DOHH2 (cell line): ENCODE data around the gene C3AR1.
"Not testable (repeated sequence)": the region's sequence is repeated elsewhere in the genome, so short reads cannot be mapped to it uniquely, and the experiment has no call there.

Source experiments
- EZH2phosphoT487 ChIP-seq: fragments of 200-600 bp; sonication (generic); IDR thresholded peaks from 2 replicates; pipeline ENCODE4 v1.6.1; 2017; ENCODE audit warnings: borderline replicate concordance, mild to moderate bottlenecking, antibody characterized with exemption, low read length, moderate library complexity, mixed read lengths
- TF ChIP-seq, protein P1 (sequence below): fragments of 200-600 bp; sonication (generic); IDR thresholded peaks from one replicate; pipeline ENCODE4 v1.5.1; 2014; ENCODE audit warnings: antibody characterized with exemption, mild to moderate bottlenecking, low read depth, low read length; ENCODE audit not compliant: poor library complexity, severe bottlenecking

DNA sequence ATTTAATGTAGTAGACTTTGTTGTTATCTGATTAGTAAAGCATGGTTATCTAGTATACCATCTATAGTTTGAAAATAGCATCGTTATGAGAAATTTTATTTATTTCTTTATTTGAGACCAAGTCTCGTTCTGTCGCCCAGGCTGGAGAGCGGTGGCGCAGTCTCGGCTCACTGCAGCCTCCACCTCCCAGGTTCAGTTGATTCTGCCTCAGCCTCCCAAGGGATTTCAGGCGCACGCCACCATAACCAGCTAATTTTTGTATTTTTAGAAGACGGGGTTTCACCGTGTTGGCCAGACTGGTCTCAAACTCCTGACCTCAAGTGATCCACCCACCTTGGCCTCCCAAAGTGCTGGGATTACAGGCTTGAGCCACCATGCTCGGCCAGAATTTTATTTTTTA, 23.1 kb upstream of the C3AR1 start:
- TF ChIP-seq, protein P1, sequence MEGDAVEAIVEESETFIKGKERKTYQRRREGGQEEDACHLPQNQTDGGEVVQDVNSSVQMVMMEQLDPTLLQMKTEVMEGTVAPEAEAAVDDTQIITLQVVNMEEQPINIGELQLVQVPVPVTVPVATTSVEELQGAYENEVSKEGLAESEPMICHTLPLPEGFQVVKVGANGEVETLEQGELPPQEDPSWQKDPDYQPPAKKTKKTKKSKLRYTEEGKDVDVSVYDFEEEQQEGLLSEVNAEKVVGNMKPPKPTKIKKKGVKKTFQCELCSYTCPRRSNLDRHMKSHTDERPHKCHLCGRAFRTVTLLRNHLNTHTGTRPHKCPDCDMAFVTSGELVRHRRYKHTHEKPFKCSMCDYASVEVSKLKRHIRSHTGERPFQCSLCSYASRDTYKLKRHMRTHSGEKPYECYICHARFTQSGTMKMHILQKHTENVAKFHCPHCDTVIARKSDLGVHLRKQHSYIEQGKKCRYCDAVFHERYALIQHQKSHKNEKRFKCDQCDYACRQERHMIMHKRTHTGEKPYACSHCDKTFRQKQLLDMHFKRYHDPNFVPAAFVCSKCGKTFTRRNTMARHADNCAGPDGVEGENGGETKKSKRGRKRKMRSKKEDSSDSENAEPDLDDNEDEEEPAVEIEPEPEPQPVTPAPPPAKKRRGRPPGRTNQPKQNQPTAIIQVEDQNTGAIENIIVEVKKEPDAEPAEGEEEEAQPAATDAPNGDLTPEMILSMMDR: not testable (repeated sequence)
- not testable (repeated sequence) for TF ChIP-seq EZH2phosphoT487
